Measurements from ENCODE around the gene UCP2. TPM values are rescaled to one million over a fixed set of nuclear protein-coding genes. Genes with fewer than 3 reads are reported as not detected.

The UCP2 gene
- total and polyA plus RNA-seq, 8 donors, result 15.2 to 111 (median 45.6) TPM

DNA sequence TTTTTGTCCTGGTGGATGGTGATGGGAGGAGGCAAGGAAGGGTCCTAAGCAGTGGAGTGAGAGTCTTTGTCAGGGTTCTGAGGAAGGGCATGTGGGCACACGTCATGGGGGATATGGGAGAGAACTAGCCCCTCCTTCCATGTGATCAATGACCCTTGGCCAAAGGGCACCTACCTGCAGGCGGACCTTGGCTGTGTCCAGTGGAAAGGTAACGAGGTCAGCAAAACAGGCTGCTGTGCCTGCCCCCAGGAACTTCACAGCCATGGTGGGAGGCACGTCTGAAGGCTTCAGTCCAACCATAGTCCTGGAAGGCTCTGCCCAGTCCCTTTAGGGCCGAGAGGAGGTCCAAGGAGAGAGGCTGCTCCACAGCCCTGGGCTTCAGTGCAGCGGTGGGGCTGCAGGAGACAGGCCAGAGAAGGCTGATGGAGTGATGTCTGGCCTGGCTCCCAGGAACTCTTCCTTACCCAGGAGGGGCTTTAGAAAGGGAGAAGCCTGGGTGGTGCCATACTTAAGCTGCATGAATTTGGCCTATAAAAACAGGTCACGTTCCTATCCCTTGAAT, 24.2 kb upstream of the UCP2 start:
- no peak for DNase-seq
- WGBS, 5 donors, result 80 to 93% (median 85%) methylated on average over 7 of the region's 7 CpGs
- no peaks in the 10 kb centered on the region for H3K27me3 ChIP-seq
- H3K4me1 ChIP-seq, result peaks cover 0 to 31% (median 6%) of the 10 kb centered on the region in 4 donors
- H3K36me3 ChIP-seq, result peaks cover 12 to 22% (median 17%) of the 10 kb centered on the region in 4 donors
- no peak overlapping the region for H3K27ac ChIP-seq
- no peak overlapping the region for H3K4me3 ChIP-seq
- intact Hi-C loops (cut with DNase I; ENCODE audit: low total_unique reads), result no loop called here
- TF ChIP-seq CTCF (IDR thresholded peaks at IDR 0.05) (no peak), EP300 (IDR thresholded peaks at IDR 0.05) (no peak), POLR2A (IDR thresholded peaks at IDR 0.05) (no peak), POLR2AphosphoS5 (IDR thresholded peaks at IDR 0.05) (no peak)
- H3K9me3 ChIP-seq, result no peaks in the 10 kb centered on the region

- TF ChIP-seq EP300 (IDR thresholded peaks at IDR 0.05), result no peak
- TF ChIP-seq CTCF (IDR thresholded peaks at IDR 0.05), result no peak
- TF ChIP-seq POLR2AphosphoS5 (IDR thresholded peaks at IDR 0.05), result no peak
- TF ChIP-seq POLR2A (IDR thresholded peaks at IDR 0.05), result no peak
- H3K9me3 ChIP-seq, result no peaks in the 10 kb centered on the region
- DNase-seq, result no peak
- H3K4me3 ChIP-seq, result no peak overlapping the region
- H3K27ac ChIP-seq, result no peak overlapping the region
- 94 to 97% (median 94%) methylated on average over 14 to 29 of the region's 29 CpGs for WGBS, 5 donors
- H3K4me1 ChIP-seq, result peaks cover 0 to 24% (median 6%) of the 10 kb centered on the region in 4 donors
- peaks cover 12 to 30% (median 19%) of the 10 kb centered on the region in 4 donors for H3K36me3 ChIP-seq
- no peaks in the 10 kb centered on the region for H3K27me3 ChIP-seq
- intact Hi-C loops (cut with DNase I; ENCODE audit: low total_unique reads), result no loop called here
Observed at GRCh38 chr11:74005721-74006517, 23.3 kb upstream of the UCP2 start.

GRCh38 chr11:74004759-74005615, 22.3 kb upstream of the UCP2 start:
- DNase-seq, result peak; percentile 53 to 70
- Histone ChIP-seq H3K36me3 (peaks cover 12 to 34% (median 23%) of the 10 kb centered on the region in 4 donors), H3K27ac (no peak overlapping the region), H3K27me3 (no peaks in the 10 kb centered on the region), H3K4me3 (no peak overlapping the region), H3K9me3 (no peaks in the 10 kb centered on the region), H3K4me1 (peaks cover 0 to 14% (median 6%) of the 10 kb centered on the region in 4 donors)
- TF ChIP-seq POLR2AphosphoS5 (IDR thresholded peaks at IDR 0.05) (peak in 1 of 3 donors; percentile 10), POLR2A (IDR thresholded peaks at IDR 0.05) (no peak)
- intact Hi-C loops (cut with DNase I; ENCODE audit: low total_unique reads), result no loop called here
- 65 to 71% (median 69%) methylated on average over 11 of the region's 11 CpGs for WGBS, 5 donors

GRCh38 chr11:74004046-74004695, 21.5 kb upstream of the UCP2 start:
- Histone ChIP-seq H3K4me3 (no peak overlapping the region), H3K27me3 (no peaks in the 10 kb centered on the region), H3K36me3 (peaks cover 12 to 34% (median 23%) of the 10 kb centered on the region in 4 donors), H3K4me1 (peaks cover 0 to 12% (median 6%) of the 10 kb centered on the region in 4 donors), H3K9me3 (no peaks in the 10 kb centered on the region), H3K27ac (no peak overlapping the region)
- intact Hi-C loops (cut with DNase I; ENCODE audit: low total_unique reads), result no loop called here
- no peak for DNase-seq
- WGBS, 5 donors, result 82 to 95% (median 93%) methylated on average over 6 of the region's 6 CpGs
- TF ChIP-seq EP300 (IDR thresholded peaks at IDR 0.05), result no peak
- no peak for TF ChIP-seq CTCF (IDR thresholded peaks at IDR 0.05)
- TF ChIP-seq POLR2AphosphoS5 (IDR thresholded peaks at IDR 0.05), result no peak
- no peak for TF ChIP-seq POLR2A (IDR thresholded peaks at IDR 0.05)
